ENCODE measurements around the gene MRPL37.

Gene MRPL37

DNA sequence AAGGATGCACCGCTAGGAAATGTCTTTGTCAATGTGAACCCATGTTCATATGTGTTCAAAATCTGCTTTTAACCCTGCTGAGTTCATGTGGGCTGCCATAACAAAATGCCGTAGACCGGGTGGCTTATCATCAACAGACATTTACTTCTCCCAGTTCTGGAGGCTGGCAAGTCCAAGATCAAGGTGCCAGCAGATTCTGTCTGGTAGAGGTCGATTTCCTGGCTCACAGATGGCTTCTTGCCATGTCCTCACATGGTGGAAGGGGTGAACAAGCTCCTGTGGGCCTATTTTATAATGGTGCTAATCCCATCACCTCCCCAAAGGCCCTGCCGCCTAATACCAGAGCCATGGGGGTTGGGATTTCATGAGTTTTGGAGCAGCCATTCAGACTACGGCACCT, 42.6 kb upstream of the MRPL37 start:
- H3K9me2 ChIP-seq (ENCODE audit: low read depth, low read length), result no peaks in the 10 kb centered on the region
- H3K9me3 ChIP-seq (ENCODE audit: low read length), result no peaks in the 10 kb centered on the region
- H3K4me2 ChIP-seq (ENCODE audit: low read length), result no peak overlapping the region
- H3F3A ChIP-seq (ENCODE audit: insufficient read depth, low read length), result no peaks in the 10 kb centered on the region
- no peaks in the 10 kb centered on the region; the same call in 1 of the 2 replicates for H3K27me3 ChIP-seq (ENCODE audit: insufficient read depth, low read length)
- no peaks in the 10 kb centered on the region for H3K79me2 ChIP-seq (ENCODE audit: insufficient read depth, low read length)
- no peak for TF ChIP-seq EZH2 (IDR thresholded peaks at IDR 0.05; ENCODE audit: borderline replicate concordance, low read length)
- no peak for TF ChIP-seq CTCF (IDR thresholded peaks at IDR 0.05; ENCODE audit: low read length)
- H4K20me1 ChIP-seq (ENCODE audit: insufficient read depth, low read length), result no peaks in the 10 kb centered on the region
- no peak overlapping the region for H3K27ac ChIP-seq (ENCODE audit: low read depth, low read length, poor library complexity, severe bottlenecking)
- H3K4me3 ChIP-seq (ENCODE audit: low read depth, low read length, poor library complexity, severe bottlenecking), result no peak overlapping the region
- no peaks in the 10 kb centered on the region for H3K36me3 ChIP-seq (ENCODE audit: insufficient read depth, low read length)
- H2AFZ ChIP-seq (ENCODE audit: low read length), result no peak overlapping the region
- H3K9ac ChIP-seq (ENCODE audit: low read length), result no peak overlapping the region
- H3K4me1 ChIP-seq (ENCODE audit: insufficient read depth, low read length, severe bottlenecking), result no peaks in the 10 kb centered on the region

GRCh38 chr1:54158071-54158470, 41.9 kb upstream of the MRPL37 start:
- no peak overlapping the region for H3K4me2 ChIP-seq (ENCODE audit: low read length)
- H2AFZ ChIP-seq (ENCODE audit: low read length), result no peak overlapping the region
- no peak overlapping the region for H3K4me3 ChIP-seq (ENCODE audit: low read depth, low read length, poor library complexity, severe bottlenecking)
- TF ChIP-seq CTCF (IDR thresholded peaks at IDR 0.05; ENCODE audit: low read length), result no peak
- no peak for TF ChIP-seq EZH2 (IDR thresholded peaks at IDR 0.05; ENCODE audit: borderline replicate concordance, low read length)
- H3K79me2 ChIP-seq (ENCODE audit: insufficient read depth, low read length), result no peaks in the 10 kb centered on the region
- H3K4me1 ChIP-seq (ENCODE audit: insufficient read depth, low read length, severe bottlenecking), result no peaks in the 10 kb centered on the region
- no peaks in the 10 kb centered on the region for H4K20me1 ChIP-seq (ENCODE audit: insufficient read depth, low read length)
- H3K9me3 ChIP-seq (ENCODE audit: low read length), result no peaks in the 10 kb centered on the region
- no peaks in the 10 kb centered on the region for H3K9me2 ChIP-seq (ENCODE audit: low read depth, low read length)
- H3K9ac ChIP-seq (ENCODE audit: low read length), result no peak overlapping the region
- no peaks in the 10 kb centered on the region; the same call in 1 of the 2 replicates for H3K27me3 ChIP-seq (ENCODE audit: insufficient read depth, low read length)
- H3F3A ChIP-seq (ENCODE audit: insufficient read depth, low read length), result no peaks in the 10 kb centered on the region
- H3K36me3 ChIP-seq (ENCODE audit: insufficient read depth, low read length), result no peaks in the 10 kb centered on the region
- H3K27ac ChIP-seq (ENCODE audit: low read depth, low read length, poor library complexity, severe bottlenecking), result no peak overlapping the region

DNA sequence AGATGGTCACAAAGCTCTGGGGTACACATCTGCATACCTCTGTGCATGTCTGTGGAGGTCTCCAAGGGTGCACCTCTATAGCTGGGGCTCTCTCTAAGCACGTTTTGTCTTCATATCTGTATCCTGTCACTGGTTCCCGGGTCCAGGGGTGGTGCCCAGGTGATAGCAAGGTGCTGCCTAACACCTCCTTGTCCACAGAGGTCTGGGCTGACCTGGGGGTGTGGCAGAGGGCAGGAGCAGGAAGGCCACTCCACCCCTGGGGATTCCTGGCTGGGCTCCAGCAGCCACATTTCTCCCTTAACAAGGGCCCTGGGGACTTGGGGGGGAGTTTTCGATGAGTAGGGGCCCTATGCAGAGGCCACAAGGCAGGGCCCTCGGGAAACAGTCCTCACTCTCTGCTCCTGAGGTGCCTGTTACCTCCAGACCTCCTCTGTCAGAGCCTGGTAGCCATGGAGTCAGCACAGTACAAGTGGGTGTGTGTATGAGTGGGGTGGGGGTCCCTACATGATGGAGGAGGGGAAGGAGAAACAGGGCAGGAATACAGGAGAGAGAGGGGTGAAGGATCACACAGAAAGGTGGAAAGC, 40.1 kb upstream of the MRPL37 start:
- Histone ChIP-seq H4K20me1 (ENCODE audit: insufficient read depth, low read length) (no peaks in the 10 kb centered on the region), H3K4me3 (ENCODE audit: low read depth, low read length, poor library complexity, severe bottlenecking) (no peak overlapping the region), H3K9me3 (ENCODE audit: low read length) (no peaks in the 10 kb centered on the region), H3K36me3 (ENCODE audit: insufficient read depth, low read length) (no peaks in the 10 kb centered on the region), H3K9ac (ENCODE audit: low read length) (no peak overlapping the region), H3K27me3 (ENCODE audit: insufficient read depth, low read length) (no peaks in the 10 kb centered on the region), H3K9me2 (ENCODE audit: low read depth, low read length) (no peaks in the 10 kb centered on the region), H2AFZ (ENCODE audit: low read length) (no peak overlapping the region), H3K79me2 (ENCODE audit: insufficient read depth, low read length) (no peaks in the 10 kb centered on the region), H3F3A (ENCODE audit: insufficient read depth, low read length) (no peaks in the 10 kb centered on the region), H3K4me2 (ENCODE audit: low read length) (no peak overlapping the region), H3K4me1 (ENCODE audit: insufficient read depth, low read length, severe bottlenecking) (no peaks in the 10 kb centered on the region), H3K27ac (ENCODE audit: low read depth, low read length, poor library complexity, severe bottlenecking) (no peak overlapping the region)
- TF ChIP-seq EZH2 (IDR thresholded peaks at IDR 0.05; ENCODE audit: borderline replicate concordance, low read length), result no peak
- TF ChIP-seq CTCF (IDR thresholded peaks at IDR 0.05; ENCODE audit: low read length), result no peak
